GM19324 (cell line): ENCODE measurements around the gene CNR1.
"Not testable (repeated sequence)": the region's sequence is repeated elsewhere in the genome, so short reads cannot be mapped to it uniquely, and the experiment has no call there.

Experiments
- ATAC-seq: cut with Tn5 transposase; IDR thresholded peaks from one replicate; pipeline ENCODE4 v1.9.1; 2021; ENCODE audit warnings: mild to moderate bottlenecking, moderate library complexity; ENCODE audit not compliant: unreplicated experiment, low FRiP score

The CNR1 gene

GRCh38 chr6:88165844-88166492 lies at the start of gene CNR1:
Gene CNR1, minus strand, starts transcription at chr6:88166347. Its CDS starts 21,073 bp downstream, at chr6:88145274.
- peak; percentile 70 for ATAC-seq

DNA sequence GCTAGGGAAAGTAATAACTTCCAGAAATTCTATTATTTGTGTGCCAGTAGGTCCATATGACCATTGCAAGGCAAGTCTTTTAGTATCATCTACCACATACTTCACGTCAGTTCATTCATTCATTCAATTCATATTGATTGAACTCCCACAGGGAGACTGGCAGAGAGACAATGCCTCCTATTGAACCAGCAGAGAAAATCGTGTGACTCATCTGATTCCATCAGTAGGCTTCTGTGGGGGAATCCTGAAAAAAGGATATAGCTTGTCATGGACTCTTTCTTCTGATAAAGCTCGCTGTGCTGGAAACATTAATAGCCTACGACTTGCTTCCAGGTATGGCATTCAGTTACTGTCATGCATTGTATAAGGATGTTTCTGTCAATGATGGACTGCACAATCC lies 45.3 kb upstream of the CNR1 start:
- ATAC-seq, result no peak

DNA sequence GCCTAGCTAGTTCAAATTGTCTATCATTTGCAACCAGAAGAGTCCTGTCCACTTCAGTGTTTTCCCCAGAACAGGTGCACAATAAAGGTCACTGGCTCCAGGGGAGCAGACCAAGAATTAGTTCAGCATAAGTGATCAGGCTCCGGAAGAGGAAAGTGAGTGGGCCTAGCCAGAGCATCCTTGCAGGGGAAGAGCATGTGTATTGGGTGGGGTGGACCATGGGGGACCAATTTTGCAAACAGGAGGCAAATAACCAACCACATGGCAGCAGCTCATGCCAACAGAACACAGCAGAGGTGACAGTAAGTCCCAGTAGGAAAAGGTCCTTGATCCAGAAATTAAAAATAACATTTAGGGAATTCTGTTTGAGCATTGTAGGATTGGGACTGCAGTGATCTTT lies 43.2 kb upstream of the CNR1 start:
- no peak for ATAC-seq

- no peak for ATAC-seq
Observed at GRCh38 chr6:88208726-88209125, 42.6 kb upstream of the CNR1 start.

GRCh38 chr6:88201734-88202133 lies 35.6 kb upstream of the CNR1 start:
- not testable (repeated sequence) for ATAC-seq

GRCh38 chr6:88184921-88185320 lies 18.8 kb upstream of the CNR1 start:
- no peak for ATAC-seq

- no peak for ATAC-seq
Observed at GRCh38 chr6:88183471-88183870, 17.3 kb upstream of the CNR1 start.

DNA sequence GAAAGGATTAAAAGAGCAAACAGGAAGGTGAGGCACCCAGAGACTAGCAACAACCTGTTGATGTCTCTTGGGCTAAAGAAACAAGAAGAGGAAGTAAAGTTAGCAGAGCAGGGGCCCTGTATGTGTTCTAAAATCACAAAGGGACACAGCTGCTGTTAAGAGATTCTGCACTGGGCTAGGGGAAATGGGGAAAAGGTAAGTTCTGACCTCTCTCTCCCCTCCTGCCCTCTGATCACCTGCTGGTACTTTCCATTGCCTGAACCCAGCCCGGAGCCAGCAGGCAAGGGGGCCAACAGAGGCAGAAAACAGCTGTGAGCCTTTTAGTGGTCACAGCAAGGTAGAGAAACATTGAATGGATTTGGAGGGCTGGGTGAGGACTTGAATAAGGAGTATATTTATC lies 13.5 kb upstream of the CNR1 start:
- ATAC-seq, result peak; percentile 66

DNA sequence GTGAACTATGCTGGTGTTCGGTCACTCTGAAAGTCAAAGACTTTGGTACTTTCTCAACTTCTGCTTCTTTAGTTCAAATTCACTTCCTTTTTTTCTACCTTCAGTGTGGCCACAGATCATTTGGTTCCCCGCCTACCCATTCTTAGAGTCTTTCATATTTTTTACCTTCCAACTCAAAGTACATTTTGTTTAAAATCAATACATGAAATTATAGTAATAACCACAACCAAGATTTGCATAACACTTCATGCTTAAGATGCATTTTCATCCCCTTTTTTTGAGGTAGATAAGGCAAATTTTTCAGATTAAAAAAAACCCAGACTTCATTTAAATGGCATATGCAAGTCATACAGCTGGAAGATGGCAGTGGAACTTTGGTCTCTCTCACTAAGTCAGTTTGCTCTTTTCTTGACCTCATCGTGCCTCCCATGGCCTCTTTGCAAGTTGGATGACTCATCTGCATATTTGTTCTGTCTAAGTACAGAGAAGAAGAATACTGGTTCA lies 11.9 kb upstream of the CNR1 start:
- peak; percentile 46 for ATAC-seq

DNA sequence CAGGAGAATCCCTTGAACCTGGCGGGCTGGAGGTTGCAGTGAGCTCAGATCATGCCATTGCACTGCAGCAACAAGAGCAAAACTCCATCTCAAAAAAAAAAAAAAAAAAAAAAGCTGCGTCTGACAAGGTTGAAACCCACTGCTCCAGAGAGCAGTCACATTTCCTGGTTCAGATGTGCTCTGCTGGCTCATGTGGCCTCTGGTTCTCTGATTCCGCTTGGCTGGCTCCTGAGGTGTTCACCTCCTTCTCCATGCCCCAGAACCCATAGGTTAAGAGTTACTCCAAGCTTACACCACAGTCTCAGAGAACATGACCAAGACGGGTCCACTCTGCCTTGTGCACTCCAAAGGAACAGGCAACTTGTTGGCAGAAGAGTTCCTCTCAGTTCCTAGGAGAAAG lies 8.8 kb upstream of the CNR1 start:
- ATAC-seq, result no peak

- ATAC-seq, result no peak
Observed at GRCh38 chr6:88171312-88171711, 5.2 kb upstream of the CNR1 start.

DNA sequence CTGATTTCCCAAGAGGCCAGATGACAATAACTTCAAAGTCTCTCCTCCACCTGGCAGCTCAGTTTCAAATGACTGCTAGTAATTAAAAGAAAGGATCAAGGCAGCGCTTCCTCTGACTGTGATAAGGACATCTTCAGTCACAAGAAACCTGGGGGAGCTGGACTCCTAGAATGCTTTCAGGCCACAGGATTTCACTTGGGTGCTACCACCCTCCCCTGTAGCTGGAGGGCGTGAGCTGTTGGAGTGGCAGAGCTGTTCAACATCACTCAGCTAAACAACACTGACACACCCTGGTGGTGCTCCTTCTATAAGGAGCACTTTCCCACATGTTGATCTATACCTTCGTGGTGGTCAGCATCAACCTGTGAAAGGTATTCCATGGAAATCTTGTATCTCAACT lies 2.2 kb upstream of the CNR1 start:
- no peak for ATAC-seq

- ATAC-seq, result no peak
Observed at GRCh38 chr6:88167352-88167937, 1.3 kb upstream of the CNR1 start.

DNA sequence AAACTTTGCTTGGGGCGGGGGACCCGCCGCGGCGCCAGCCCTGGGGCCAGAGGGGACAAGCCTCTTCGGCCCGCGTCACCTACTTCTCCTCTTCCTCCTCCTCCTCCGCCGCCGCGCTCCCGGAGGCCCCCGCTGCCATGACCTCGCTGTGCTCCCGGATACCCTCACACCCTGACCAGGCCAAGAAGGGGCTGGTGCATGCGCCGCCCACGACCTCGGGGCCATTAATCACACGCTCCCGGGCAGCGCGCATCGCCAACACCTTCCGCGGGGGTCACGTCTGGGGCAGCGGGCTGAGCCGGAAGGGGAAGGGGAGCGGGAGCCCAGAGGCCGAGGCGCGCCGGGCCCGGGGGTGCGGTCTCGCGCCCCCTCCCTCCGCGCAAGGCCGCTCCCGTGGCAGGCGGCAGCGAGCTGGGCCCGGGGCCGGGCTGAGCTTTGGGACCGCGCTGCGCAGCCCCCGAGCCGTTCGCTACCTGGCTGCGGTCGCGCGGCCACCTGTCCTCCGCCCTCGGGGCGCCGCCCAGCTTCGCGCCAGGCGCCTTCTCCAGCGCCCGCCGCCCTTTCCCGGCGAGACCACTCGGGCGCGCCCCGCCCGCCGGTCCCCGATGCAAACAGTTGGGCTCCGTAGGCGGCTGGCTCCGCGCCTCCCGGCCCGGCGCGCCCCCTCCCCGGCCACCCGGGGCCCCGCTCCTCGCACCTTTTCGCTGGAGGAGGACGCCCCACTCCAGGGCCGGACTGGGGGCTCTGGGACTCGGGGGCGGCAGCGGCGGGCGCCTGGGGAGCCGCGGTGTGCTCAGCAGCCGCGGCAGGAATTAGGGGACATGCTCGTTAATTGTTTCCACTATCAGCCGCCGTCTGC lies 575 bp upstream of the CNR1 start:
- ATAC-seq, result peak; percentile 38

DNA sequence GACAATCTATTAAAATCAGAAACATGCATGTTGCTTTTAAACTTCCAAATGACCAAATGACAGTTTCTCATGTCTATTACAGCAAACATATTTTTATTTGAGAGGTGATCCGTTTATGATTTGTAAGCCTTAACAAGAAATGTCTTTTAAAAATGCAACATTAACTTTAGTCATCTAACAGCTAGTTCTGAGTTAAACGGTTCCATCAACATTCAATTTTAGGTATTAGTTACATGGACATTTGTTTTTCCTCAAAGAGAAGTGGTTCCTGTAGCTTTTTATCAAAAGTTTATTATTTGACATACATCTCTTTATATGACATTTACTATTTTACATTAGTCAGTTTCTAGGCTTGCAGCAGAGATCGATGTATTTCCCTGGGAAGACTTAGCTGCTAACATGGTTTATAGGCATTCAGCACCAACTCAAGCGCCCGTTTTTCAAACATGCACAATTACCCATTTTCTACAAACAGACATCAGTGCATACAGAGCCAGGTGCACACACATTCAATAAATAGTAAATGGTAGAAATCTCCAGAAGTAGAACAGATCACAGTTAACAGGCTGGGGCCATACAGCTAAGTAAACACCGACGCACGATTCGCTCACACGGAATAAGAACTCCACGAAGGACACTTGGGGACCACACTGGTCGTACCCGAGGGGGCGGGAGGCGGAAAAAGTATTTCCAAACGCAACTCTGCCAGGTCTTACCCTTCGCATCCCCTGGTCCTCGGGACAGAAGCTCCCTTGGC lies 882 bp downstream of the CNR1 start:
- no peak for ATAC-seq

GRCh38 chr6:88164061-88164460 lies 2.1 kb downstream of the CNR1 start:
- ATAC-seq, result no peak

DNA sequence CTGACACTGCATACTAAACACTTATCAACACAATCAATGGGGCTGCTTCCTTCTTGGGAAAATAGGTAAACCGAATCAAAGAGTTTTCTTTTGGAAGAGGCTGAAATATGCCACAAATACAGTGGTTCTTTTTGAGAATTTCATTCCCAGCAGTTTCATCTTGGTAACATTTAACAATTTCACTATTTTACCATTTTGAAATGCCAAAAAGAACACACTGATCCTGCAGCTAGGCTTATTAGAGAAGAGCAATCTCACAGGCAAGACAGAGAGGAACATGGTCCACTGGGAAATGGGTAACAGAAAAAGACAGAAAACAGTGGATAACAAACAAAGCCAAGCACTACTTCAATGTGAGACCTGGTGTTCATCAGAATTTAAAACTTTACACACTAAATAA lies 2.5 kb downstream of the CNR1 start:
- ATAC-seq, result no peak

GRCh38 chr6:88161940-88162339 lies 4.2 kb downstream of the CNR1 start:
- ATAC-seq, result no peak

GRCh38 chr6:88157106-88157505 lies 9.0 kb downstream of the CNR1 start:
- ATAC-seq, result no peak

GRCh38 chr6:88145298-88145963 lies 20.7 kb downstream of the CNR1 start:
- no peak for ATAC-seq
